CD4-positive, alpha-beta T cell (primary cell): ENCODE results near the gene MT1X. TPM values are rescaled to one million over a fixed set of nuclear protein-coding genes. Genes with fewer than 3 reads are reported as not detected.
"Not testable (repeated sequence)": the region's sequence is repeated elsewhere in the genome, so short reads cannot be mapped to it uniquely, and the experiment has no call there.

Source experiments
- ATAC-seq: fragments of 200-7000 bp; cut with Tn5 transposase; one replicate; pipeline ENCODE4 v1.10.0; 2022; ENCODE audit warnings: mild to moderate bottlenecking; ENCODE audit not compliant: poor library complexity
- CTCF ChIA-PET: fragments of 350-600 bp; sonication (Branson Sonifier 250); formaldehyde crosslinking; loops from one replicate; lab custom pipeline; 2021; ENCODE audit warnings: antibody characterized with exemption, inconsistent platforms; lab: Charles Lee
- POLR2A ChIA-PET: fragments of 350-600 bp; sonication (Branson Sonifier 250); formaldehyde crosslinking; loops from one replicate; lab custom pipeline; 2021; ENCODE audit warnings: antibody characterized with exemption, inconsistent platforms; lab: Charles Lee
- DNase-seq, 14 experiments: peaks; one replicate each; pipeline ENCODE4 v3.0.0-alpha.2; 2013 to 2020; ENCODE audit warnings: mixed read lengths in 2 of 14
- H3K27ac ChIP-seq, 2 donors: one replicate each; pipeline versions ENCODE4 v1.5.1 to v1.7.0; 2013; ENCODE audit warnings: low read length in 2 of 2, low read depth in 1 of 2, mild to moderate bottlenecking in 1 of 2
- H3K27me3 ChIP-seq, 2 experiments: 1 replicate in 1 of 2; 2 replicates in 1 of 2; pipeline versions ENCODE4 v1.6.1 to v1.7.0; 2013; ENCODE audit warnings: low read length in 2 of 2, control low read depth in 1 of 2, mild to moderate bottlenecking in 1 of 2, moderate library complexity in 1 of 2; ENCODE audit not compliant: insufficient read depth in 2 of 2, control insufficient read depth in 1 of 2
- H3K36me3 ChIP-seq: one replicate; pipeline ENCODE4 v1.6.1; 2013; ENCODE audit warnings: low read length, control low read depth; ENCODE audit not compliant: insufficient read depth
- H3K4me1 ChIP-seq: one replicate; pipeline ENCODE4 v1.6.1; 2013; ENCODE audit warnings: low read length, control low read depth; ENCODE audit not compliant: insufficient read depth
- H3K4me3 ChIP-seq: one replicate; pipeline ENCODE4 v1.5.1; 2013; ENCODE audit warnings: mild to moderate bottlenecking, low read length, moderate library complexity
- H3K9me3 ChIP-seq, 2 experiments: 1 replicate in 1 of 2; 2 replicates in 1 of 2; pipeline versions ENCODE4 v1.6.1 to v1.7.0; 2013; ENCODE audit warnings: low read length in 2 of 2, mild to moderate bottlenecking in 2 of 2, control low read depth in 1 of 2, moderate library complexity in 1 of 2; ENCODE audit not compliant: control insufficient read depth in 1 of 2, insufficient read depth in 1 of 2
- H3K27ac Mint-ChIP-seq: one replicate; pipeline ENCODE4 v1.8.0; 2020; ENCODE audit warnings: mixed read lengths
- H3K27me3 Mint-ChIP-seq: one replicate; pipeline ENCODE4 v1.8.0; 2021; ENCODE audit warnings: mixed read lengths
- H3K36me3 Mint-ChIP-seq: one replicate; pipeline ENCODE4 v1.8.0; 2021; ENCODE audit warnings: low read depth, mixed read lengths
- H3K4me1 Mint-ChIP-seq: one replicate; pipeline ENCODE4 v1.8.0; 2021; ENCODE audit warnings: low read depth, mixed read lengths
- H3K4me3 Mint-ChIP-seq: one replicate; pipeline ENCODE4 v1.8.0; 2020; ENCODE audit warnings: mild to moderate bottlenecking, mixed read lengths
- H3K9me3 Mint-ChIP-seq: one replicate; pipeline ENCODE4 v1.8.0; 2020; ENCODE audit warnings: mixed read lengths
- intact Hi-C, 2 experiments: fragments of 100-400 bp; cut with DNase I in 1 of 2; cut with micrococcal nuclease in 1 of 2; formaldehyde crosslinking; loops; one replicate each; pipeline versions ENCODE4 v1.15.1 to v1.9.0; 2023 to 2025; cut with DNase I, micrococcal nuclease
- total RNA-seq, 174 experiments: library from RNA in 2 of 174; stranded (reverse) in 2 of 174; gene quantifications; one replicate each; pipeline ENCODE4 v1.2.3 and lab custom pipeline; 2021 to 2026
- TF ChIP-seq, protein P1 (sequence below): fragments of 200-600 bp; IDR thresholded peaks from one replicate; pipeline ENCODE4 v1.8.0; 2022; ENCODE audit warnings: antibody characterized with exemption, mild to moderate bottlenecking

The MT1X gene
- total RNA-seq, 2 experiments from 2014 or later = 10.9 to 14.1 TPM

- DNase-seq (no peak), ATAC-seq (no peak)
- Histone ChIP-seq H3K4me1 (peaks cover 32% of the 10 kb centered on the region), H3K36me3 (no peaks in the 10 kb centered on the region), H3K27me3 (peaks cover 0 to 3% of the 10 kb centered on the region in 2 experiments), H3K9me3 (no peaks in the 10 kb centered on the region), H3K4me3 (peak overlapping the region; percentile 67), H3K27ac (no peak overlapping the region)
- H3K36me3 Mint-ChIP-seq = peaks cover 4% of the 10 kb centered on the region
- peak overlapping the region; percentile 84 for H3K27ac Mint-ChIP-seq
- no peaks in the 10 kb centered on the region for H3K9me3 Mint-ChIP-seq
- peak overlapping the region; percentile 98 for H3K4me3 Mint-ChIP-seq
- CTCF ChIA-PET = no interaction called here
- intact Hi-C loops = no loop called here
- H3K4me1 Mint-ChIP-seq = peaks cover 30% of the 10 kb centered on the region
- peaks cover 3% of the 10 kb centered on the region for H3K27me3 Mint-ChIP-seq
- TF ChIP-seq, protein P1, sequence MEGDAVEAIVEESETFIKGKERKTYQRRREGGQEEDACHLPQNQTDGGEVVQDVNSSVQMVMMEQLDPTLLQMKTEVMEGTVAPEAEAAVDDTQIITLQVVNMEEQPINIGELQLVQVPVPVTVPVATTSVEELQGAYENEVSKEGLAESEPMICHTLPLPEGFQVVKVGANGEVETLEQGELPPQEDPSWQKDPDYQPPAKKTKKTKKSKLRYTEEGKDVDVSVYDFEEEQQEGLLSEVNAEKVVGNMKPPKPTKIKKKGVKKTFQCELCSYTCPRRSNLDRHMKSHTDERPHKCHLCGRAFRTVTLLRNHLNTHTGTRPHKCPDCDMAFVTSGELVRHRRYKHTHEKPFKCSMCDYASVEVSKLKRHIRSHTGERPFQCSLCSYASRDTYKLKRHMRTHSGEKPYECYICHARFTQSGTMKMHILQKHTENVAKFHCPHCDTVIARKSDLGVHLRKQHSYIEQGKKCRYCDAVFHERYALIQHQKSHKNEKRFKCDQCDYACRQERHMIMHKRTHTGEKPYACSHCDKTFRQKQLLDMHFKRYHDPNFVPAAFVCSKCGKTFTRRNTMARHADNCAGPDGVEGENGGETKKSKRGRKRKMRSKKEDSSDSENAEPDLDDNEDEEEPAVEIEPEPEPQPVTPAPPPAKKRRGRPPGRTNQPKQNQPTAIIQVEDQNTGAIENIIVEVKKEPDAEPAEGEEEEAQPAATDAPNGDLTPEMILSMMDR = no peak
- POLR2A ChIA-PET = interaction anchor here (1.2 kb wide), 3 partner anchors 24 to 50 kb away, joined by 4 to 7 read pairs (median 5); partner anchors contain the start of genes MT1X and MT2A
These were observed 23.9 kb upstream of the MT1X start for GRCh38 chr16:56658327-56658875.

GRCh38 chr16:56662357-56663354 lies 19.6 kb upstream of the MT1X start:
- Histone ChIP-seq H3K4me3 (peak overlapping the region; percentile 60), H3K4me1 (peaks cover 31% of the 10 kb centered on the region), H3K9me3 (no peaks in the 10 kb centered on the region), H3K27ac (no peak overlapping the region), H3K36me3 (no peaks in the 10 kb centered on the region), H3K27me3 (peaks cover 16 to 19% of the 10 kb centered on the region in 2 experiments)
- Mint-ChIP-seq H3K4me1 (peaks cover 32% of the 10 kb centered on the region), H3K36me3 (peaks cover 4% of the 10 kb centered on the region), H3K9me3 (no peaks in the 10 kb centered on the region), H3K27me3 (peaks cover 44% of the 10 kb centered on the region), H3K4me3 (peak overlapping the region; percentile 76), H3K27ac (peak overlapping the region; percentile 72)
- ChIA-PET POLR2A (interaction anchor here (0.7 to 2.3 kb wide), 7 partner anchors 9 to 55 kb away, joined by 3 to 8 read pairs (median 4); partner anchors contain the start of genes MT1X and MT2A), CTCF (no interaction called here)
- DNase-seq (peak in 7 of 14 experiments; percentile 16 to 57 (median 44)), ATAC-seq (peak; percentile 64)
- intact Hi-C loops = no loop called here
- TF ChIP-seq, protein P1 = no peak

GRCh38 chr16:56664506-56664905 lies 17.8 kb upstream of the MT1X start:
- Mint-ChIP-seq H3K36me3 (no peaks in the 10 kb centered on the region), H3K9me3 (no peaks in the 10 kb centered on the region), H3K4me1 (peaks cover 37% of the 10 kb centered on the region), H3K27me3 (peaks cover 63% of the 10 kb centered on the region), H3K4me3 (no peak overlapping the region), H3K27ac (no peak overlapping the region)
- H3K27ac ChIP-seq = no peak overlapping the region
- H3K36me3 ChIP-seq = no peaks in the 10 kb centered on the region
- POLR2A ChIA-PET = no interaction called here
- H3K27me3 ChIP-seq = peaks cover 34 to 37% of the 10 kb centered on the region in 2 experiments
- peaks cover 0 to 6% of the 10 kb centered on the region in 2 experiments for H3K9me3 ChIP-seq
- CTCF ChIA-PET = no interaction called here
- DNase-seq (no peak), ATAC-seq (no peak)
- intact Hi-C loops = no loop called here
- no peak overlapping the region for H3K4me3 ChIP-seq
- peaks cover 32% of the 10 kb centered on the region for H3K4me1 ChIP-seq
- TF ChIP-seq, protein P1 = no peak

GRCh38 chr16:56665286-56666261 lies 16.7 kb upstream of the MT1X start:
- peaks cover 0 to 11% of the 10 kb centered on the region in 2 experiments for H3K9me3 ChIP-seq
- peaks cover 73% of the 10 kb centered on the region for H3K27me3 Mint-ChIP-seq
- POLR2A ChIA-PET, intact Hi-C loops, H3K27ac Mint-ChIP-seq, H3K36me3 ChIP-seq, CTCF ChIA-PET, H3K4me3 ChIP-seq, H3K9me3 Mint-ChIP-seq, H3K36me3 Mint-ChIP-seq, DNase-seq, ATAC-seq, H3K27ac ChIP-seq, H3K4me3 Mint-ChIP-seq: not testable (repeated sequence)
- H3K27me3 ChIP-seq = peaks cover 45 to 47% of the 10 kb centered on the region in 2 experiments
- H3K4me1 ChIP-seq = peaks cover 38% of the 10 kb centered on the region
- peaks cover 37% of the 10 kb centered on the region for H3K4me1 Mint-ChIP-seq
